ENCODE measurements around the gene TNFRSF8.

TNFRSF8 gene

GRCh38 chr1:12189328-12189682, 126.2 kb downstream of the TNFRSF8 start:
- H3K4me3 ChIP-seq (ENCODE audit: low read depth, low read length): no peak overlapping the region
- TF ChIP-seq CTCF (IDR thresholded peaks at IDR 0.05; ENCODE audit: insufficient read depth, low read depth, low read length, missing control alignments): no peak
- no peak for DNase-seq (ENCODE audit: low read depth)

DNA sequence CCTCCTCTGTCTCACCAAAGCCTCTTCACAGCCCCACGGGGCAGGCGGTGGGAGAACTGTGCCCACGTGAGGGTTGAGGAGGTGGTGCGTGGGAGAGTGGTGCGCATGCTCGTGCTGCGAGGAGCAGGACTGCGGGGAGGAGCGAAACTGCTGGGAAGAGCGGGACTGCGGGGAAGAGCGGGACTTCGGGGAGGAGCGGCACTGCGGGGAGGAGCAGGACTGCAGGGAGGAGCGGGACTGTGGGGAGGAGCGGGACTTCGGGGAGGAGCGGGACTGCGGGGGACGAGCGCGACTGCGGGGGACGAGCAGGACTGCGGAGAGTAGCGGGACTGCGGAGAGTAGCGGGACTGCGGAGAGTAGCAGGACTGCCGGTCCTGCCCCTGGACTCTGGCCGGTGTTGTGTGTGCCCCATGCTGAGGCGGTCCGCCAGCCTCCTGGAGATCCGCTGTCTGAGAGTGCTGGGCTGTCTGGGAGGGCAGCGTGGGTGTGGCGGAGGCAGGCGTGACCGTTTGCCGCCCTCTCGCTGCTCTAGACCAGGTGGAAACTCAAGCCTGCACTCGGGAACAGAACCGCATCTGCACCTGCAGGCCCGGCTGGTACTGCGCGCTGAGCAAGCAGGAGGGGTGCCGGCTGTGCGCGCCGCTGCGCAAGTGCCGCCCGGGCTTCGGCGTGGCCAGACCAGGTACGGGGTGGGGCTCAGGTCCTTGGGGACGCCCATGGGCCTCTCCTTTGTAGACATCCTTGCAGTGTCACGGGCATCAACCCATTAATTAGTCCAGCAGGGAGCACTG, 128.3 kb downstream of the TNFRSF8 start:
- DNase-seq (ENCODE audit: low read depth): no peak
- no peak overlapping the region for H3K4me3 ChIP-seq (ENCODE audit: low read depth, low read length)
- no peak for TF ChIP-seq CTCF (IDR thresholded peaks at IDR 0.05; ENCODE audit: insufficient read depth, low read depth, low read length, missing control alignments)

Measured in GM12865 (cell line).